Glutamatergic neuron (in vitro differentiated cells): ENCODE measurements around the gene PTPRM. TPM values are rescaled to one million over a fixed set of nuclear protein-coding genes. Genes with fewer than 3 reads are reported as not detected.
"Not testable (repeated sequence)": the region's sequence is repeated elsewhere in the genome, so short reads cannot be mapped to it uniquely, and the experiment has no call there.

Experiments used
- DNase-seq: peaks from one replicate; pipeline ENCODE4 v3.0.0; 2022
- H3K27ac Mint-ChIP-seq: one replicate; pipeline ENCODE4 v1.8.0; 2020; ENCODE audit warnings: mild to moderate bottlenecking, mixed read lengths, inconsistent platforms; ENCODE audit not compliant: unreplicated experiment
- H3K27me3 Mint-ChIP-seq: one replicate; pipeline ENCODE4 v1.8.0; 2020; ENCODE audit warnings: mild to moderate bottlenecking, moderate library complexity, mixed read lengths, inconsistent platforms; ENCODE audit not compliant: unreplicated experiment
- H3K36me3 Mint-ChIP-seq: one replicate; pipeline ENCODE4 v1.8.0; 2020; ENCODE audit warnings: mild to moderate bottlenecking, mixed read lengths, inconsistent platforms; ENCODE audit not compliant: unreplicated experiment
- H3K4me1 Mint-ChIP-seq: one replicate; pipeline ENCODE4 v1.8.0; 2020; ENCODE audit warnings: mild to moderate bottlenecking, low read depth, mixed read lengths, inconsistent platforms; ENCODE audit not compliant: unreplicated experiment
- H3K4me3 Mint-ChIP-seq: one replicate; pipeline ENCODE4 v1.8.0; 2020; ENCODE audit warnings: mild to moderate bottlenecking, mixed read lengths, inconsistent platforms; ENCODE audit not compliant: unreplicated experiment
- H3K9me3 Mint-ChIP-seq: one replicate; pipeline ENCODE4 v1.8.0; 2020; ENCODE audit warnings: mild to moderate bottlenecking, moderate library complexity, mixed read lengths, inconsistent platforms; ENCODE audit not compliant: unreplicated experiment
- CTCF ChIP-seq: fragments of 200-600 bp; sonication (generic); IDR thresholded peaks from one replicate; pipeline ENCODE4 v1.5.0; 2021; ENCODE audit not compliant: partially characterized antibody, unreplicated experiment
- total RNA-seq: library from RNA; stranded (reverse); fragmentation: NEBNext Ultra II Directional; extraction: Animal tissue kit (Norgen Biotek cat#: 25700); gene quantifications from one replicate; pipeline ENCODE4 v1.2.1, GENCODE V29; 2021; ENCODE audit not compliant: unreplicated experiment

PTPRM gene
- total RNA-seq, 1 donor from 2014 or later = 23.9 TPM

DNA sequence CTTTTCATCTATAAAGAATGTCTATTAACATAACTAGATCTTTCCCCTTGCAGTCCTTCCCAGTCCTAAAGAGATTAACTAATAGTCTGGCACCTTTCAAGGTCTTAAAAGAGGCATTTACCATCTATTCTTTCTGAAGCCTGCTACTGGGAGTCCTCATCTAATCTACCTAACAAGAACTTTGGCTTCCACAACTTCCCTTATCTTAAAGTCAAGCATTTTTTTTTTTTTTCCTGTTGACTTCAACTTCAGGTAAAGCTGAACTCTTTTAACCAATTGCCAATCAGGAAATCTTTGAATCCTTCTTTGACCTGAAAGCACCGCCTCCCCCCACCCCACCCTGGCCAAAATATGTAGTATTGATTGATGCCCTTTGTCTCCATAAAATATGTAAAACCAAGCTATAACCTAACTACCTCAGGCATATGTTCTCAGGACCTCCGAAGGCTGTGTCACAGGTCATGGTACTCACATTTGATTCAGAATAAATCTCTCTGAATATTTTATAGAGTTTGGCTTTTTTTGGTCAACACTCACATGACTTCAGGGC lies 168.6 kb downstream of the PTPRM start:
- Mint-ChIP-seq H3K36me3 (no peaks in the 10 kb centered on the region), H3K4me1 (no peaks in the 10 kb centered on the region), H3K4me3 (no peak overlapping the region), H3K9me3 (no peaks in the 10 kb centered on the region), H3K27me3 (no peaks in the 10 kb centered on the region), H3K27ac (no peak overlapping the region)
- DNase-seq = no peak
- TF ChIP-seq CTCF = no peak

- H3K9me3 Mint-ChIP-seq, H3K4me3 Mint-ChIP-seq, H3K27ac Mint-ChIP-seq, H3K36me3 Mint-ChIP-seq, H3K4me1 Mint-ChIP-seq, DNase-seq, H3K27me3 Mint-ChIP-seq: not testable (repeated sequence)
Observed at GRCh38 chr18:7736526-7736925, 169.4 kb downstream of the PTPRM start.

DNA sequence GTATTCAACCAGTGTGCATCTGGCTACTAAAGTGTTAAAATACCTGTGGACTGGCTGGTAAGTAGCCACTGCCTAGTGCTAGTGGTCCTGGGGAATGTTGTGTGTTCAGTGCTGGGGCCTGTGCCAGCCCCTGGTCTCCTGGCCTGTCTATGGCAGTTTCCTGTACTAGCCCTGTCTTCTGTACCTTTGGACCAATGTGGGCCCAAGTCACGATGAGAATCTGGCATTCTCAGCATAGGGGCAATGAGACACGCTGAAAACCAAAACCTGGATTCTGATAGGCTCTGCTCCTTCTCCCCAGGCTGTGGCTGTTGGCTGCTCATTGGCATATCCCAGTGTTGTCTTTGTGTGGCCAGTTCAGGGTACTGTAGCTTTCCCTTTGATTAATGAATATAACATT lies 170.4 kb downstream of the PTPRM start:
- Mint-ChIP-seq H3K4me1 (peaks cover 6% of the 10 kb centered on the region), H3K27me3 (no peaks in the 10 kb centered on the region), H3K4me3 (no peak overlapping the region), H3K36me3 (no peaks in the 10 kb centered on the region), H3K9me3 (no peaks in the 10 kb centered on the region), H3K27ac (no peak overlapping the region)
- no peak for TF ChIP-seq CTCF
- DNase-seq = no peak

GRCh38 chr18:7740821-7741220 lies 173.7 kb downstream of the PTPRM start:
- no peak overlapping the region for H3K27ac Mint-ChIP-seq

DNA sequence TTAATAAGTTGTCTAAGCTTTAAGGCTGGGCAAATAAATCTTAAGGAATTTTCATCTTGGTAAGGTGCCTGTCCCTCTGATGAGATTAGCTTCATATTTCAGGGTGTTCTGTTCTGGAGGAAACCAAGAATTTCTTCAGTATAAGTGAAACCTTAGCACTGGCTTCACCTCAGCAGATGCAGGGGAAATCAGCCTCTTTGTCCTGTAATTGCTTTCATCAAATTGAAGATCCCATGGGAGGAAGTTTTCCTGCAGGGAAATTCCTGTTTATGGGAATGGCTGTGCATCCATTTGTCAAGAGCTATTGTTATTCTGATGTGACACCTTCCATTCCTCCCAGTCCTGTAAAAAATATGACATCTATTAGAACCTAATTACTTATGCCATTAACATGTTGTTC lies 174.5 kb downstream of the PTPRM start:
- peaks cover 6% of the 10 kb centered on the region for H3K4me1 Mint-ChIP-seq
- no peak overlapping the region for H3K4me3 Mint-ChIP-seq
- TF ChIP-seq CTCF = no peak
- H3K36me3 Mint-ChIP-seq = peaks cover 9% of the 10 kb centered on the region
- H3K27ac Mint-ChIP-seq = no peak overlapping the region
- peaks cover 5% of the 10 kb centered on the region for H3K9me3 Mint-ChIP-seq
- no peaks in the 10 kb centered on the region for H3K27me3 Mint-ChIP-seq
- no peak for DNase-seq

More at GRCh38 chr18:7740821-7741220, 173.7 kb downstream of the PTPRM start:
- DNase-seq = no peak
- peaks cover 6% of the 10 kb centered on the region for H3K4me1 Mint-ChIP-seq
- no peak overlapping the region for H3K4me3 Mint-ChIP-seq
- no peak for TF ChIP-seq CTCF
- peaks cover 6% of the 10 kb centered on the region for H3K36me3 Mint-ChIP-seq
- peaks cover 1% of the 10 kb centered on the region for H3K9me3 Mint-ChIP-seq
- H3K27me3 Mint-ChIP-seq = no peaks in the 10 kb centered on the region

- Mint-ChIP-seq H3K9me3 (peaks cover 6% of the 10 kb centered on the region), H3K27ac (no peak overlapping the region), H3K4me1 (peaks cover 6% of the 10 kb centered on the region), H3K27me3 (no peaks in the 10 kb centered on the region), H3K36me3 (peaks cover 13% of the 10 kb centered on the region), H3K4me3 (no peak overlapping the region)
- no peak for TF ChIP-seq CTCF
- DNase-seq = no peak
Observed at GRCh38 chr18:7742224-7742623, 175.1 kb downstream of the PTPRM start.
